ENCODE measurements around the gene ZFP36L2. TPM values are rescaled to one million over a fixed set of nuclear protein-coding genes. Genes with fewer than 3 reads are reported as not detected.

The ZFP36L2 gene
- total and polyA plus RNA-seq, 10 of the 15 experiments (the other 5 are each of a cell fraction or from before 2014, with no cell fraction given): 4.3 to 64.9 (median 19.5) TPM

DNA sequence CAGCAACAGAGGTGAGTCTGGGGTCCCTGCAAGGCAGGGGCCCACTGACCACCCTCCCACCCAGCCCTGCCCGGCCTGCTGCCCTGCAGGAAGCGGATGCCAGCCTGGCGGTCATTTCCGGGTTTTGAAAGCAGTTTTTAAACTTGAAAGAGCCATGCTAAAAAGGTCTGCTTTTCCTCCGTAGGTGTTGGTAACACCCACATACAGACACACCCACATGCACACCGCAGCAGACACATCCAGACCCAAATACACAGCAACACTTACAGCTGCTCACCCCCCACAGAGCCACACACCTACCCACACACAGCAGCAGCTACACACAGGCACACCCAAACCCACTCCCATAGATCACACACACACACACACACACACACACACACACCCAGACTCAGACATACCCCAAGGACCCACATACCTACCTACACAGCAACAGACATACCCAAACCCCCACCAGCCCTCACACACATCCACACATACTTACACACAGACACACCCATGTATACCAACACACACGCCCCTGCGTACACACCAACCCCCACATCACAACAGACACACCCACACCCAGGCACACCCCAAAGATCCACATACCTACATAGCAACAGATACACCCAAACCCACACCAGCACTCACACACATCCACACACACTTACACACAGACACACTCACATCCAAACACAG is 7.6 kb downstream of the ZFP36L2 start (continued):
- TF ChIP-seq CHD2 (IDR thresholded peaks at IDR 0.05; ENCODE audit: borderline replicate concordance, low read depth, low read length) (no peak), POLR2AphosphoS5 (IDR thresholded peaks at IDR 0.05; ENCODE audit: low read length) (no peak; the same call in 1 of the 2 replicates), RFX5 (IDR thresholded peaks at IDR 0.05; ENCODE audit: low read depth, low read length) (no peak), IKZF1 (conservative IDR thresholded peaks at IDR 0.05) (peak; percentile 15; the same call in 1 of the 2 replicates), GABPA (IDR thresholded peaks at IDR 0.05; ENCODE audit: low read depth) (no peak), CBX5 (IDR thresholded peaks at IDR 0.05; ENCODE audit: low read depth) (no peak), RAD51 (IDR thresholded peaks at IDR 0.05) (no peak), TCF3 (IDR thresholded peaks at IDR 0.05; ENCODE audit: borderline replicate concordance, insufficient read depth, low read depth, low read length) (no peak), YBX1 (IDR thresholded peaks at IDR 0.05) (no peak), GATAD2B (conservative IDR thresholded peaks at IDR 0.05; ENCODE audit: low read depth) (peak; percentile 50; the same call in 1 of the 2 replicates), EGR1 (IDR thresholded peaks at IDR 0.05; ENCODE audit: borderline replicate concordance in 1 of 2, low read depth in 2 of 2, low read length in 2 of 2) (peak in 1 of 2 experiments; percentile 82; a peak in 2 of 3 replicates), FOXK2 (IDR thresholded peaks at IDR 0.05) (peak; percentile 61; the same call in 1 of the 2 replicates), NBN (IDR thresholded peaks at IDR 0.05) (no peak; the same call in 1 of the 2 replicates), CEBPB (IDR thresholded peaks at IDR 0.05; ENCODE audit: borderline replicate concordance in 1 of 2, low read depth in 2 of 2, low read length in 2 of 2) (no peak), RAD21 (IDR thresholded peaks at IDR 0.05; ENCODE audit: insufficient read depth, low read depth, low read length) (no peak), MYB (IDR thresholded peaks at IDR 0.05; ENCODE audit: borderline replicate concordance, low read depth, low read length) (no peak), NFYA (IDR thresholded peaks at IDR 0.05; ENCODE audit: borderline replicate concordance, low read depth, low read length) (no peak), NR2C2 (IDR thresholded peaks at IDR 0.05; ENCODE audit: borderline replicate concordance, control insufficient read depth, insufficient read length, low read depth) (no peak), TARDBP (IDR thresholded peaks at IDR 0.05; ENCODE audit: borderline replicate concordance) (peak; percentile 38; the same call in 1 of the 2 replicates), SMAD5 (IDR thresholded peaks at IDR 0.05; ENCODE audit: low read depth) (no peak), BCL11A (IDR thresholded peaks at IDR 0.05; ENCODE audit: low read depth, low read length) (no peak), HDAC2 (IDR thresholded peaks at IDR 0.05) (no peak)
- TF ChIP-seq, protein P1, sequence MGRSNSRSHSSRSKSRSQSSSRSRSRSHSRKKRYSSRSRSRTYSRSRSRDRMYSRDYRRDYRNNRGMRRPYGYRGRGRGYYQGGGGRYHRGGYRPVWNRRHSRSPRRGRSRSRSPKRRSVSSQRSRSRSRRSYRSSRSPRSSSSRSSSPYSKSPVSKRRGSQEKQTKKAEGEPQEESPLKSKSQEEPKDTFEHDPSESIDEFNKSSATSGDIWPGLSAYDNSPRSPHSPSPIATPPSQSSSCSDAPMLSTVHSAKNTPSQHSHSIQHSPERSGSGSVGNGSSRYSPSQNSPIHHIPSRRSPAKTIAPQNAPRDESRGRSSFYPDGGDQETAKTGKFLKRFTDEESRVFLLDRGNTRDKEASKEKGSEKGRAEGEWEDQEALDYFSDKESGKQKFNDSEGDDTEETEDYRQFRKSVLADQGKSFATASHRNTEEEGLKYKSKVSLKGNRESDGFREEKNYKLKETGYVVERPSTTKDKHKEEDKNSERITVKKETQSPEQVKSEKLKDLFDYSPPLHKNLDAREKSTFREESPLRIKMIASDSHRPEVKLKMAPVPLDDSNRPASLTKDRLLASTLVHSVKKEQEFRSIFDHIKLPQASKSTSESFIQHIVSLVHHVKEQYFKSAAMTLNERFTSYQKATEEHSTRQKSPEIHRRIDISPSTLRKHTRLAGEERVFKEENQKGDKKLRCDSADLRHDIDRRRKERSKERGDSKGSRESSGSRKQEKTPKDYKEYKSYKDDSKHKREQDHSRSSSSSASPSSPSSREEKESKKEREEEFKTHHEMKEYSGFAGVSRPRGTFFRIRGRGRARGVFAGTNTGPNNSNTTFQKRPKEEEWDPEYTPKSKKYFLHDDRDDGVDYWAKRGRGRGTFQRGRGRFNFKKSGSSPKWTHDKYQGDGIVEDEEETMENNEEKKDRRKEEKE (IDR thresholded peaks at IDR 0.05): no peak
- TF ChIP-seq, protein P2, sequence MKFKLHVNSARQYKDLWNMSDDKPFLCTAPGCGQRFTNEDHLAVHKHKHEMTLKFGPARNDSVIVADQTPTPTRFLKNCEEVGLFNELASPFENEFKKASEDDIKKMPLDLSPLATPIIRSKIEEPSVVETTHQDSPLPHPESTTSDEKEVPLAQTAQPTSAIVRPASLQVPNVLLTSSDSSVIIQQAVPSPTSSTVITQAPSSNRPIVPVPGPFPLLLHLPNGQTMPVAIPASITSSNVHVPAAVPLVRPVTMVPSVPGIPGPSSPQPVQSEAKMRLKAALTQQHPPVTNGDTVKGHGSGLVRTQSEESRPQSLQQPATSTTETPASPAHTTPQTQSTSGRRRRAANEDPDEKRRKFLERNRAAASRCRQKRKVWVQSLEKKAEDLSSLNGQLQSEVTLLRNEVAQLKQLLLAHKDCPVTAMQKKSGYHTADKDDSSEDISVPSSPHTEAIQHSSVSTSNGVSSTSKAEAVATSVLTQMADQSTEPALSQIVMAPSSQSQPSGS (IDR thresholded peaks at IDR 0.05; ENCODE audit: low read length): no peak
- TF ChIP-seq, protein P3, sequence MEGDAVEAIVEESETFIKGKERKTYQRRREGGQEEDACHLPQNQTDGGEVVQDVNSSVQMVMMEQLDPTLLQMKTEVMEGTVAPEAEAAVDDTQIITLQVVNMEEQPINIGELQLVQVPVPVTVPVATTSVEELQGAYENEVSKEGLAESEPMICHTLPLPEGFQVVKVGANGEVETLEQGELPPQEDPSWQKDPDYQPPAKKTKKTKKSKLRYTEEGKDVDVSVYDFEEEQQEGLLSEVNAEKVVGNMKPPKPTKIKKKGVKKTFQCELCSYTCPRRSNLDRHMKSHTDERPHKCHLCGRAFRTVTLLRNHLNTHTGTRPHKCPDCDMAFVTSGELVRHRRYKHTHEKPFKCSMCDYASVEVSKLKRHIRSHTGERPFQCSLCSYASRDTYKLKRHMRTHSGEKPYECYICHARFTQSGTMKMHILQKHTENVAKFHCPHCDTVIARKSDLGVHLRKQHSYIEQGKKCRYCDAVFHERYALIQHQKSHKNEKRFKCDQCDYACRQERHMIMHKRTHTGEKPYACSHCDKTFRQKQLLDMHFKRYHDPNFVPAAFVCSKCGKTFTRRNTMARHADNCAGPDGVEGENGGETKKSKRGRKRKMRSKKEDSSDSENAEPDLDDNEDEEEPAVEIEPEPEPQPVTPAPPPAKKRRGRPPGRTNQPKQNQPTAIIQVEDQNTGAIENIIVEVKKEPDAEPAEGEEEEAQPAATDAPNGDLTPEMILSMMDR (IDR thresholded peaks at IDR 0.05 in 2 of 3, conservative IDR thresholded peaks at IDR 0.05 in 1 of 3; ENCODE audit: control insufficient read depth in 2 of 3, extremely low read depth in 1 of 3, insufficient read depth in 1 of 3, low read depth in 3 of 3, low read length in 3 of 3): no peak
